CD4-positive, CD25-positive, alpha-beta regulatory T cell (primary cell): ENCODE data around the gene POU2F2. TPM values are rescaled to one million over a fixed set of nuclear protein-coding genes. Genes with fewer than 3 reads are reported as not detected.
A peak's percentile ranks its signal among the peaks of the same experiment; 100 is the strongest.

ENCODE experiments used
- ATAC-seq, 2 donors: fragments of 150-1000 bp; cut with Tn5 transposase; one replicate each; pipeline ENCODE4 v1.10.0; 2021; ENCODE audit warnings: low read depth in 2 of 2, moderate number of reproducible peaks in 2 of 2, moderate library complexity in 1 of 2
- DNase-seq, 3 donors: peaks; one replicate each; pipeline versions ENCODE4 v3.0.0 to v3.0.0-alpha.2; 2012 to 2022; ENCODE audit warnings: mixed read lengths in 1 of 3
- H3K27ac ChIP-seq: one replicate; pipeline ENCODE4 v1.7.0; 2013; ENCODE audit warnings: mild to moderate bottlenecking, low read length; ENCODE audit not compliant: insufficient read depth, poor library complexity, severe bottlenecking
- H3K27me3 ChIP-seq: one replicate; pipeline ENCODE4 v1.7.0; 2013; ENCODE audit warnings: low read length; ENCODE audit not compliant: control insufficient read depth, insufficient read depth
- H3K36me3 ChIP-seq: one replicate; pipeline ENCODE4 v1.7.0; 2013; ENCODE audit warnings: mild to moderate bottlenecking, low read length, moderate library complexity; ENCODE audit not compliant: control insufficient read depth, insufficient read depth
- H3K4me1 ChIP-seq: 2 replicates; pipeline ENCODE4 v1.7.0; 2013; ENCODE audit warnings: mild to moderate bottlenecking, low read length; ENCODE audit not compliant: insufficient read depth, control insufficient read depth, poor library complexity, severe bottlenecking
- H3K4me3 ChIP-seq: one replicate; pipeline ENCODE4 v1.7.0; 2013; ENCODE audit warnings: low read depth, mild to moderate bottlenecking, low read length, moderate library complexity
- H3K9me3 ChIP-seq, 2 experiments: 1 replicate in 1 of 2; 2 replicates in 1 of 2; pipeline ENCODE4 v1.7.0; 2013; ENCODE audit warnings: low read length in 2 of 2, mild to moderate bottlenecking in 1 of 2, moderate library complexity in 1 of 2; ENCODE audit not compliant: control insufficient read depth in 2 of 2
- H3K27ac Mint-ChIP-seq, 3 donors: one replicate each; pipeline ENCODE4 v1.8.0; 2020 to 2022; ENCODE audit warnings: mild to moderate bottlenecking in 3 of 3, mixed read lengths in 3 of 3, moderate library complexity in 2 of 3
- H3K27me3 Mint-ChIP-seq: one replicate; pipeline ENCODE4 v1.8.0; 2022; ENCODE audit warnings: mild to moderate bottlenecking, mixed read lengths
- H3K36me3 Mint-ChIP-seq: one replicate; pipeline ENCODE4 v1.8.0; 2020; ENCODE audit warnings: mixed read lengths
- H3K4me1 Mint-ChIP-seq, 4 donors: one replicate each; pipeline ENCODE4 v1.8.0; 2020 to 2022; ENCODE audit warnings: mixed read lengths in 4 of 4, mild to moderate bottlenecking in 1 of 4
- H3K4me3 Mint-ChIP-seq, 4 donors: one replicate each; pipeline ENCODE4 v1.8.0; 2020 to 2022; ENCODE audit warnings: mild to moderate bottlenecking in 4 of 4, mixed read lengths in 4 of 4, moderate library complexity in 3 of 4
- H3K9me3 Mint-ChIP-seq, 7 donors: one replicate each; pipeline ENCODE4 v1.8.0; 2020 to 2022; ENCODE audit warnings: mixed read lengths in 7 of 7, mild to moderate bottlenecking in 3 of 7, moderate library complexity in 2 of 7
- polyA plus RNA-seq, 4 donors: library from polyadenylated mRNA; unstranded; fragments of 300-500 nt; fragmentation: Illumina TruSeq; gene quantifications; one replicate each; pipeline ENCODE4 v1.2.3, GENCODE V29; 2021
- total RNA-seq: library from RNA; stranded (reverse); gene quantifications from one replicate; pipeline ENCODE4 v1.2.3, GENCODE V29; 2022

POU2F2 gene
- total and polyA plus RNA-seq, 5 donors from 2014 or later: 4.2 to 48.9 (median 7.2) TPM

DNA sequence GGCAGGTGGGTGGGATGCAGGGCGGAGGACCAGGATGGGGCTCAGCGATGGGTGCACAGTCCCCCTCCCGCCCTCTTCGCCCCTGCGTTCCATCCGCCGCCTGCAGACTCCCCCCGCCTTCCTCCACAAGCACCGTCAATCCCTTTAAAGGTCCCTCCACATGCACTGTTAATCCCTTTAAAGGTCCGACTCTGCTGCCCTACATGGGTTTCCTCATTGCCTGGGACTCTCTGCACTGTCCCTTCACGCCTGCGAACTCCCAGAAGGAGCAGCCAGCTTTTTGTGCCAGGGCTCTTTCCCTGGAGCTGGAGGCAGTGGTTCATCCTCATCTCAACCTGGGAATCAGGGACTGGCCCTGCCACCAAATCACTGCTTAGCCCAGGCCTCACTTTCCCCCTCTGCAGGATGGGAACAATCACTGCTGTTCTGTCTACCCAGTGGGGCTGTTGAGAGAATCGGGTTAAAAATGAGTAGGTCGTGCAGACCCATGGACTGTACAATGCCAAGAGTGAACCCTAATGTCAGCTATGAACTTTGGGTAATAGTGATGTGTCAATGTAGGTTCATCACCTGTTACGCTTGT, 35.9 kb downstream of the POU2F2 start:
- no peak for DNase-seq
- H3K4me1 ChIP-seq: no peaks in the 10 kb centered on the region
- H3K27ac Mint-ChIP-seq: peak overlapping the region in 1 of 3 donors; percentile 6
- peaks cover 65% of the 10 kb centered on the region for H3K36me3 ChIP-seq
- H3K36me3 Mint-ChIP-seq: peaks cover 34% of the 10 kb centered on the region
- H3K27me3 ChIP-seq: no peaks in the 10 kb centered on the region
- no peaks in the 10 kb centered on the region for H3K9me3 Mint-ChIP-seq
- ATAC-seq: no peak
- H3K9me3 ChIP-seq: no peaks in the 10 kb centered on the region
- no peak overlapping the region for H3K27ac ChIP-seq
- H3K27me3 Mint-ChIP-seq: no peaks in the 10 kb centered on the region
- no peak overlapping the region for H3K4me3 Mint-ChIP-seq
- no peak overlapping the region for H3K4me3 ChIP-seq
- H3K4me1 Mint-ChIP-seq: peaks cover 0 to 6% (median 2%) of the 10 kb centered on the region in 4 donors

DNA sequence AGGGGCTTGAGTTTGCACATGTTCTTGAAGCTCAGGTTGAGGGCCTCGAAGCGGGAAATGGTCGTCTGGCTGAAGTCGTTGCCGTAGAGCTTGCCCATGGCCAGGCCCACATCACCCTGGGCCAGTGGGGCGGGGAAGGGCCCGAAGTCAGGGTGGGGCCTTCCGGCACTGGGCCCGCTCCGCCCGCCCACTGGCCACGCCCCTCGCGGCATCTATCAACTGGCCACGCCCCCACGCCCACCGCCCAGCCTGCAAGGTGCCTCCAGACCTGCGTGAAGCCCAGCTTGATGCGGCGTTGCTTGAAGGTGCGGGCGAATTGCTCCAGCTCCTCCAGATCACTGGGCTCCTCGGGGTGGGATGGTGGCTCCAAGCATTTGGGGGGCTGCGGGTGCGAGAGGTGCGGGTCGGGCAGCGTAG, 36.4 kb downstream of the POU2F2 start:
- no peak overlapping the region for H3K4me3 Mint-ChIP-seq

DNA sequence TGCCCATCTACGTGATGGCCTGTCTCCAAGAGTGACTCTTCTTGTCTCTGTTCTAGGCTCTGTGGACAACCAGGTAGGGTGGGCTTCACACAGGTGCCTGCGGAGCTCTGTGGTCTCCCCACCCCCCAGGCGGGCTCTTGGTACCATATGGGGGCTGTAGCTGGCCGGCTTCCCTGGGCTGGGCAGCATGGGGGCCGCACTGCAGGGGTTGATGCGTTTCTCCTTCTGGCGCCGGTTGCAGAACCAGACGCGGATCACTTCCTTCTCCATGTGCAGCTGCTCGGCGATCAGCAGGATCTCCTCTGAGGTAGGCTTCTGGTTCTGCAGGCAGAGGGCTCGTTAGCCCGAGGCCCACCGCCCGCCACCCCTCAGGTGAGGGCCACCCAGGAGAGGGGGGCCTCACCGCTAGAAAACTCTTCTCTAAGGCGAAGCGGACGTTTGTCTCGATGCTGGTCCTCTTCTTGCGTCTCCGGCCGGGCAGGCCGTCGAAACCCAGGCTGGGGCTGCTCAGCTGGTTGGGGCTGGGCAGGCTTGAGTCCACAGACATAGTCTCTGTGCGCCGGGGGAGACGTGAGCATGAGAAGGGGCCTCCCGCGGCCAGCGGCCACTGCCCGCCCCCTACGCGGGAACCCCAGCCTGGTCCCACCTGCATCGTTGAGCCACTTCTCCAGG, 37.0 kb downstream of the POU2F2 start:
- H3K27ac Mint-ChIP-seq: peak overlapping the region in 1 of 3 donors; percentile 32
- H3K4me1 Mint-ChIP-seq: peaks cover 0 to 12% (median 5%) of the 10 kb centered on the region in 4 donors
- H3K27ac ChIP-seq: no peak overlapping the region
- H3K27me3 ChIP-seq: no peaks in the 10 kb centered on the region
- H3K36me3 Mint-ChIP-seq: peaks cover 37% of the 10 kb centered on the region
- H3K36me3 ChIP-seq: peaks cover 59% of the 10 kb centered on the region
- no peak overlapping the region for H3K4me3 Mint-ChIP-seq
- DNase-seq: no peak
- H3K9me3 Mint-ChIP-seq: no peaks in the 10 kb centered on the region
- no peaks in the 10 kb centered on the region for H3K27me3 Mint-ChIP-seq
- no peaks in the 10 kb centered on the region for H3K9me3 ChIP-seq
- no peak for ATAC-seq
- H3K4me1 ChIP-seq: peaks cover 4% of the 10 kb centered on the region
- no peak overlapping the region for H3K4me3 ChIP-seq

More for the DNA sequence above, 36.4 kb downstream of the POU2F2 start:
- Mint-ChIP-seq H3K27ac (no peak overlapping the region), H3K36me3 (peaks cover 34% of the 10 kb centered on the region), H3K27me3 (no peaks in the 10 kb centered on the region), H3K4me1 (peaks cover 0 to 8% (median under 1%) of the 10 kb centered on the region in 4 donors), H3K9me3 (no peaks in the 10 kb centered on the region)
- H3K9me3 ChIP-seq: no peaks in the 10 kb centered on the region
- H3K27me3 ChIP-seq: no peaks in the 10 kb centered on the region
- peaks cover 60% of the 10 kb centered on the region for H3K36me3 ChIP-seq
- no peak overlapping the region for H3K4me3 ChIP-seq
- H3K4me1 ChIP-seq: no peaks in the 10 kb centered on the region
- DNase-seq: no peak
- no peak for ATAC-seq
- no peak overlapping the region for H3K27ac ChIP-seq

DNA sequence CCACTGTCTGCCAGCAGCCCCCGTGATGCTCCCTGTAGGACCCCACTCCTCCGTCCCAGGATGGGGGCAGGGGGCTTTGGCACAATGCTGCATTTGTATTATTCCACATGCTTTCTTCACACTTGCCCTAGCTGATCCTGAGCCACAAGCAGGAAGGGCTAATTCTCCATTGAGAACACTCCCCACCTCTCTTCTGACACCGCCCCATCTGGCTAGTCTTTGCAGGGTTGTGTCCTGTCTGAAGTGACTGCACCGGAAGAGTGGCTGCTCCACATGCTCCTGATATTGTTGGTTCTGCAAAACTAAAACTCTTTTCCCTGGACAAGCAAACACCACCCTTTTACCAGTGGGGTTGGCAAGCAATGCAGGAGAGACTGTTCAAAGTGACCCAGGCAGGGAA, 38.3 kb downstream of the POU2F2 start:
- Histone ChIP-seq H3K36me3 (peaks cover 49% of the 10 kb centered on the region), H3K4me1 (peaks cover 4% of the 10 kb centered on the region), H3K27ac (no peak overlapping the region), H3K4me3 (no peak overlapping the region), H3K27me3 (no peaks in the 10 kb centered on the region), H3K9me3 (no peaks in the 10 kb centered on the region)
- H3K9me3 Mint-ChIP-seq: no peaks in the 10 kb centered on the region
- ATAC-seq: no peak
- no peak for DNase-seq
- H3K36me3 Mint-ChIP-seq: peaks cover 32% of the 10 kb centered on the region
- H3K4me1 Mint-ChIP-seq: peaks cover 0 to 18% (median 12%) of the 10 kb centered on the region in 4 donors
- no peak overlapping the region for H3K4me3 Mint-ChIP-seq
- H3K27me3 Mint-ChIP-seq: no peaks in the 10 kb centered on the region
- peak overlapping the region in 1 of 3 donors; percentile 40 for H3K27ac Mint-ChIP-seq

DNA sequence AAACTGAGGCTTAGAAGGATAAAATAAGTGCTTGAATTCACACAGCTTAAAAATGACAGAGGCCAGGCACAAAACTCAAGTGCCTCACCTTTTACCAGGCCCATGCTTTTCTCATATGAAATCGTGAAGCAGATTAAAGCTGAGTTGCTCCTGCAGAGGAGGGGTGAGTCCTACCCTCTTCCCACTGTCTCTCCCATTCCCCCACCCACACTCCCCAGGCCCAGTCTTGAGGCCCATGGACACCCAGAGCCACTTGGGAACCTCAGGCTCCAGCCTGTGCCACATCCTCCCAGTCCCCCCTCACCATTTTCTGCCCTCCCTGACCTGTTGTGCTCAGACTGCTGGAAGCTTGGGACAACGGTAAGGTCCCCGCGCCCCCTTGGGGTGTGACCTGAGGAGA, 38.7 kb downstream of the POU2F2 start:
- H3K9me3 Mint-ChIP-seq: no peaks in the 10 kb centered on the region
- Histone ChIP-seq H3K27me3 (no peaks in the 10 kb centered on the region), H3K4me1 (peaks cover 4% of the 10 kb centered on the region), H3K4me3 (no peak overlapping the region), H3K36me3 (peaks cover 45% of the 10 kb centered on the region), H3K27ac (no peak overlapping the region), H3K9me3 (no peaks in the 10 kb centered on the region)
- ATAC-seq (no peak), DNase-seq (no peak)
- no peak overlapping the region for H3K4me3 Mint-ChIP-seq
- H3K4me1 Mint-ChIP-seq: peaks cover 0 to 22% (median 13%) of the 10 kb centered on the region in 4 donors
- no peak overlapping the region for H3K27ac Mint-ChIP-seq
- H3K27me3 Mint-ChIP-seq: no peaks in the 10 kb centered on the region
- H3K36me3 Mint-ChIP-seq: peaks cover 31% of the 10 kb centered on the region

DNA sequence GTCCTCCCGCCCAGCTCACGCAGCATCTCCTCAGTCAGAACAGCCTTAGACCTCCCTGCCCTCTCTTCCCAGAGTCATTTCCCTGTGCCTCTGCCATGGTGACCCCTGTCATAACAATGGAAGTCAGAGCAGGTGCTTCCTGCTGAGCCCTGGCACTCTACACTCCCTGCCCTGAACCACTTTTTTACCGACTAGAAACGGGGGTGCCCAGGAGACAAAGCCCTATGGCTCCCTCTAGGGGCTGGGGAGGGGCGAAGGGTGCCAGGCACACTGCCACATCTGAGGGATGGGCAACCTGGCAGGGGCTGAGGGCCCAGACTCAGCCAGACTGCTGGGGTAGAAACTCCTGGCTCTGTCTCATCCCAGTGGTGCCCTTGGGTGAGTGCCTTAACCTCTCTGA, 39.9 kb downstream of the POU2F2 start:
- Histone ChIP-seq H3K9me3 (no peaks in the 10 kb centered on the region), H3K27ac (no peak overlapping the region), H3K4me3 (no peak overlapping the region), H3K4me1 (peaks cover 4% of the 10 kb centered on the region), H3K36me3 (peaks cover 37% of the 10 kb centered on the region), H3K27me3 (no peaks in the 10 kb centered on the region)
- H3K27me3 Mint-ChIP-seq: no peaks in the 10 kb centered on the region
- peak overlapping the region in 1 of 3 donors; percentile 56 for H3K27ac Mint-ChIP-seq
- peaks cover 0 to 25% (median 16%) of the 10 kb centered on the region in 4 donors for H3K4me1 Mint-ChIP-seq
- H3K36me3 Mint-ChIP-seq: peaks cover 28% of the 10 kb centered on the region
- H3K9me3 Mint-ChIP-seq: no peaks in the 10 kb centered on the region
- ATAC-seq: peak; percentile 49 to 59
- peak; percentile 15 to 60 (median 46) for DNase-seq
- peak overlapping the region in 1 of 4 donors; percentile 53 for H3K4me3 Mint-ChIP-seq

DNA sequence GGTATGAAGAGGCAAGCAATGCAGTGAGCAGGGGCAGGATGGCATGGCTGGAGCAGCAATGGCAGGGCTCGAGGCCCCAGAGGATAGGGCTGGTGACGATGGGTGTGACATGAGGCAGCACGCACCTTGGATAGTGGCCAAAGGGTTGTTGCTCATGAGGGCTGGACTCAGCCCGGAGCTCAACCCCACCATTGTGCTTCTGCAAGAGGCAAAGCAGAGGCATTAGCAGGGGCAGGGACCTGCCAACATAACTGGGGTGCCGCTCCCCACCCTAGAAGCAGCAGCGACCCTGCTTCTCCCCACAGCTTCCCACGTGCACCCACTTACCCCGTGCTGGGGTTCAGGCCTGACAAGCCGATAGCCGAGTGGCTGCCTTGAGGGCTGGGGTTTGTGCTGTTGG, 40.5 kb downstream of the POU2F2 start:
- H3K9me3 Mint-ChIP-seq: no peaks in the 10 kb centered on the region
- Histone ChIP-seq H3K27me3 (no peaks in the 10 kb centered on the region), H3K4me1 (peaks cover 4% of the 10 kb centered on the region), H3K4me3 (no peak overlapping the region), H3K27ac (peak overlapping the region; percentile 14), H3K36me3 (peaks cover 33% of the 10 kb centered on the region), H3K9me3 (no peaks in the 10 kb centered on the region)
- no peak for ATAC-seq
- no peaks in the 10 kb centered on the region for H3K27me3 Mint-ChIP-seq
- no peak for DNase-seq
- peaks cover 25% of the 10 kb centered on the region for H3K36me3 Mint-ChIP-seq
- H3K4me3 Mint-ChIP-seq: no peak overlapping the region
- H3K27ac Mint-ChIP-seq: no peak overlapping the region
- peaks cover 0 to 25% (median 17%) of the 10 kb centered on the region in 4 donors for H3K4me1 Mint-ChIP-seq

DNA sequence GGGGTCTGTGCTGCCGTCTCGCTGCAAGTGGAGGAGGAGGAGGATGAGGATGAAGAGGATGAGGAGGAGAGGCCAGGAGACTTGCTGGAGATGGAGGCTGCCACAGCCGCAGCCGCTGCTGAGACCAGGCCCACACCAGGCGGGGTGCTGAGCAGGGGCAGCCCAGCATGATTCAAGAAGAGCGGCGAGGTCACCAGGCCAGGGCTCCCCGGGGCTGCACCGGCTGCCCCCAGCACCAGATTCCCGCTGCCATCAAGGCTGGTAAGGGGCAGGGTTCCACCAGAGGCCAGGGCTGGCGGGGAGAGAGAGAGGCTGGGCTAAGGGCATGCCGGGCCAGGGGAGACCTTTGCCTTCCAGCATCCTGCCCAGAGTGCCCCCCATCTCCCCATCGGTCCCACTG, 40.9 kb downstream of the POU2F2 start:
- Mint-ChIP-seq H3K36me3 (peaks cover 21% of the 10 kb centered on the region), H3K4me3 (no peak overlapping the region), H3K9me3 (no peaks in the 10 kb centered on the region), H3K27me3 (no peaks in the 10 kb centered on the region), H3K27ac (peak overlapping the region in 2 of 3 donors; percentile 81 to 98), H3K4me1 (peaks cover 0 to 25% (median 17%) of the 10 kb centered on the region in 4 donors)
- ATAC-seq (no peak), DNase-seq (no peak)
- H3K4me1 ChIP-seq: peaks cover 4% of the 10 kb centered on the region
- no peaks in the 10 kb centered on the region for H3K9me3 ChIP-seq
- peaks cover 30% of the 10 kb centered on the region for H3K36me3 ChIP-seq
- no peaks in the 10 kb centered on the region for H3K27me3 ChIP-seq
- no peak overlapping the region for H3K4me3 ChIP-seq
- no peak overlapping the region for H3K27ac ChIP-seq
